Measurements from ENCODE around the gene ADAD1. TPM values are rescaled to one million over a fixed set of nuclear protein-coding genes. Genes with fewer than 3 reads are reported as not detected.
A peak's percentile ranks its signal among the peaks of the same experiment; 100 is the strongest.

ADAD1 gene
- total RNA-seq, 1 donor from 2014 or later = not detected

- H3K9me3 Mint-ChIP-seq = no peaks in the 10 kb centered on the region
- TF ChIP-seq, protein P1, sequence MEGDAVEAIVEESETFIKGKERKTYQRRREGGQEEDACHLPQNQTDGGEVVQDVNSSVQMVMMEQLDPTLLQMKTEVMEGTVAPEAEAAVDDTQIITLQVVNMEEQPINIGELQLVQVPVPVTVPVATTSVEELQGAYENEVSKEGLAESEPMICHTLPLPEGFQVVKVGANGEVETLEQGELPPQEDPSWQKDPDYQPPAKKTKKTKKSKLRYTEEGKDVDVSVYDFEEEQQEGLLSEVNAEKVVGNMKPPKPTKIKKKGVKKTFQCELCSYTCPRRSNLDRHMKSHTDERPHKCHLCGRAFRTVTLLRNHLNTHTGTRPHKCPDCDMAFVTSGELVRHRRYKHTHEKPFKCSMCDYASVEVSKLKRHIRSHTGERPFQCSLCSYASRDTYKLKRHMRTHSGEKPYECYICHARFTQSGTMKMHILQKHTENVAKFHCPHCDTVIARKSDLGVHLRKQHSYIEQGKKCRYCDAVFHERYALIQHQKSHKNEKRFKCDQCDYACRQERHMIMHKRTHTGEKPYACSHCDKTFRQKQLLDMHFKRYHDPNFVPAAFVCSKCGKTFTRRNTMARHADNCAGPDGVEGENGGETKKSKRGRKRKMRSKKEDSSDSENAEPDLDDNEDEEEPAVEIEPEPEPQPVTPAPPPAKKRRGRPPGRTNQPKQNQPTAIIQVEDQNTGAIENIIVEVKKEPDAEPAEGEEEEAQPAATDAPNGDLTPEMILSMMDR (IDR thresholded peaks at IDR 0.05; ENCODE audit: unreplicated experiment) = no peak
- no peak overlapping the region for H3K4me3 Mint-ChIP-seq
- H3K27me3 Mint-ChIP-seq (ENCODE audit: low read depth) = no peaks in the 10 kb centered on the region
- peaks cover 11% of the 10 kb centered on the region for H3K4me1 Mint-ChIP-seq
- H3K27ac Mint-ChIP-seq = peak overlapping the region; percentile 14
- H3K36me3 Mint-ChIP-seq = no peaks in the 10 kb centered on the region
- DNase-seq (ENCODE audit: low spot score in 2 of 2, unreplicated experiment in 2 of 2) = no peak
Measured at GRCh38 chr4:122412547-122412946, 33.7 kb downstream of the ADAD1 start.

GRCh38 chr4:122423246-122423645 is 44.4 kb downstream of the ADAD1 start:
- Mint-ChIP-seq H3K27me3 (ENCODE audit: low read depth) (no peaks in the 10 kb centered on the region), H3K4me3 (no peak overlapping the region), H3K4me1 (no peaks in the 10 kb centered on the region), H3K36me3 (no peaks in the 10 kb centered on the region), H3K9me3 (peaks cover 22% of the 10 kb centered on the region), H3K27ac (no peak overlapping the region)
- TF ChIP-seq, protein P1 (IDR thresholded peaks at IDR 0.05; ENCODE audit: unreplicated experiment) = no peak
- DNase-seq (ENCODE audit: low spot score in 2 of 2, unreplicated experiment in 2 of 2) = no peak

- no peaks in the 10 kb centered on the region for H3K36me3 Mint-ChIP-seq
- no peaks in the 10 kb centered on the region for H3K27me3 Mint-ChIP-seq (ENCODE audit: low read depth)
- TF ChIP-seq, protein P1 (IDR thresholded peaks at IDR 0.05; ENCODE audit: unreplicated experiment) = no peak
- H3K4me1 Mint-ChIP-seq = peaks cover 12% of the 10 kb centered on the region
- DNase-seq (ENCODE audit: low spot score in 2 of 2, unreplicated experiment in 2 of 2) = no peak
- H3K9me3 Mint-ChIP-seq = peaks cover 7% of the 10 kb centered on the region
- H3K27ac Mint-ChIP-seq = peak overlapping the region; percentile 2
- H3K4me3 Mint-ChIP-seq = no peak overlapping the region
Measured at GRCh38 chr4:122431351-122431750, 52.5 kb downstream of the ADAD1 start.

DNA sequence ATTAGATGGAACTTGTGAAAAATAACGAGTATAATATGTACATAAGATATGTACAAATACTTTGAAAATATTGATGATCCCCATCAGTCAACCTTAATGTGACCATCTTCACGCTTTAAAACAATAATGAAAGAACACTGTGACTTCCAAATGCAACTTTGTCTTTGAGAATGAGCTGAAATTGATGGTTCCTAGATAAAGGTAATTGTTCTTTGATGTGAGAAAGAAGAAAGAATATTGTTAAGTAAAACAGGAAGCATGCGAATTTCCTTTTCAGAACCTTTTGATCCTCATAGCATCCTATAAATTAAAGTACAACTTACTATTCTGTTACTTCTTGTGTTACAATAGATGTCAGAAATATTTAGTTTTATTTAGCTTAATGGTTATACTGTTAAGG is 55.5 kb downstream of the ADAD1 start:
- no peak for DNase-seq (ENCODE audit: low spot score in 2 of 2, unreplicated experiment in 2 of 2)

GRCh38 chr4:122450847-122451246 is 72.0 kb downstream of the ADAD1 start:
- H3K27ac Mint-ChIP-seq = no peak overlapping the region
- H3K4me1 Mint-ChIP-seq = no peaks in the 10 kb centered on the region
- H3K27me3 Mint-ChIP-seq (ENCODE audit: low read depth) = no peaks in the 10 kb centered on the region
- no peaks in the 10 kb centered on the region for H3K36me3 Mint-ChIP-seq
- H3K9me3 Mint-ChIP-seq = no peaks in the 10 kb centered on the region
- DNase-seq (ENCODE audit: low spot score in 2 of 2, unreplicated experiment in 2 of 2) = no peak
- H3K4me3 Mint-ChIP-seq = no peak overlapping the region
- TF ChIP-seq, protein P1 (IDR thresholded peaks at IDR 0.05; ENCODE audit: unreplicated experiment) = no peak

More for the DNA sequence above, 55.5 kb downstream of the ADAD1 start:
- no peak overlapping the region for H3K4me3 Mint-ChIP-seq
- H3K4me1 Mint-ChIP-seq = peaks cover 12% of the 10 kb centered on the region
- H3K9me3 Mint-ChIP-seq = peaks cover 7% of the 10 kb centered on the region
- no peaks in the 10 kb centered on the region for H3K36me3 Mint-ChIP-seq
- TF ChIP-seq, protein P1 (IDR thresholded peaks at IDR 0.05; ENCODE audit: unreplicated experiment) = no peak
- no peaks in the 10 kb centered on the region for H3K27me3 Mint-ChIP-seq (ENCODE audit: low read depth)
- no peak overlapping the region for H3K27ac Mint-ChIP-seq
